Naive thymus-derived CD4-positive, alpha-beta T cell (primary cell): ENCODE measurements around the gene ROS1. TPM values are rescaled to one million over a fixed set of nuclear protein-coding genes. Genes with fewer than 3 reads are reported as not detected.
A peak's percentile ranks its signal among the peaks of the same experiment; 100 is the strongest.
"Not testable (repeated sequence)": the region's sequence is repeated elsewhere in the genome, so short reads cannot be mapped to it uniquely, and the experiment has no call there.

Experiments
- ATAC-seq: fragments of 150-1000 bp; cut with Tn5 transposase; 2 replicates; pipeline ENCODE4 v1.10.0; 2021; ENCODE audit warnings: mild to moderate bottlenecking, moderate library complexity
- CTCF ChIA-PET: fragments of 350-600 bp; sonication (Branson Sonifier 250); formaldehyde crosslinking; loops from one replicate; lab custom pipeline; 2021; ENCODE audit warnings: antibody characterized with exemption; lab: Charles Lee
- POLR2A ChIA-PET: fragments of 350-600 bp; sonication (Branson Sonifier 250); formaldehyde crosslinking; loops from one replicate; lab custom pipeline; 2021; ENCODE audit warnings: antibody characterized with exemption, inconsistent platforms; lab: Charles Lee
- DNase-seq, 9 donors: peaks; one replicate each; pipeline versions ENCODE4 v3.0.0 to v3.0.0-alpha.2; 2020 to 2022; ENCODE audit warnings: mixed read lengths in 1 of 9
- H3K27ac ChIP-seq: one replicate; pipeline ENCODE4 v1.7.0; 2013; ENCODE audit warnings: mild to moderate bottlenecking, low read depth, low read length, moderate library complexity
- H3K27me3 ChIP-seq, 2 donors: one replicate each; pipeline ENCODE4 v1.7.0; 2013; ENCODE audit warnings: low read length in 2 of 2, mild to moderate bottlenecking in 2 of 2, moderate library complexity in 2 of 2; ENCODE audit not compliant: control insufficient read depth in 2 of 2, insufficient read depth in 2 of 2
- H3K36me3 ChIP-seq, 3 experiments: 1 replicate in 2 of 3; 2 replicates in 1 of 3; pipeline ENCODE4 v1.7.0; 2013; ENCODE audit warnings: low read length in 3 of 3, mild to moderate bottlenecking in 3 of 3, moderate library complexity in 1 of 3; ENCODE audit not compliant: insufficient read depth in 3 of 3, control insufficient read depth in 2 of 3
- H3K4me1 ChIP-seq, 2 donors: one replicate each; pipeline ENCODE4 v1.7.0; 2013; ENCODE audit warnings: low read length in 2 of 2, mild to moderate bottlenecking in 2 of 2, moderate library complexity in 1 of 2; ENCODE audit not compliant: control insufficient read depth in 2 of 2, insufficient read depth in 2 of 2
- H3K4me3 ChIP-seq: 2 replicates; pipeline ENCODE4 v1.7.0; 2013; ENCODE audit warnings: mild to moderate bottlenecking, low read length
- H3K9me3 ChIP-seq, 3 experiments: 1 replicate in 2 of 3; 2 replicates in 1 of 3; pipeline ENCODE4 v1.7.0; 2013; ENCODE audit warnings: low read length in 3 of 3; ENCODE audit not compliant: control insufficient read depth in 2 of 3
- H3K27ac Mint-ChIP-seq, 9 donors: one replicate each; pipeline ENCODE4 v1.8.0; 2020 to 2022; ENCODE audit warnings: mixed read lengths in 9 of 9, mild to moderate bottlenecking in 8 of 9, moderate library complexity in 5 of 9, inconsistent platforms in 2 of 9
- H3K27me3 Mint-ChIP-seq, 5 donors: one replicate each; pipeline ENCODE4 v1.8.0; 2021 to 2022; ENCODE audit warnings: mixed read lengths in 5 of 5, mild to moderate bottlenecking in 1 of 5
- H3K36me3 Mint-ChIP-seq, 5 donors: one replicate each; pipeline ENCODE4 v1.8.0; 2020 to 2022; ENCODE audit warnings: mixed read lengths in 5 of 5, mild to moderate bottlenecking in 3 of 5, inconsistent platforms in 1 of 5
- H3K4me1 Mint-ChIP-seq, 7 donors: one replicate each; pipeline ENCODE4 v1.8.0; 2020 to 2022; ENCODE audit warnings: mixed read lengths in 7 of 7, mild to moderate bottlenecking in 3 of 7, inconsistent platforms in 1 of 7
- H3K4me3 Mint-ChIP-seq, 10 donors: one replicate each; pipeline ENCODE4 v1.8.0; 2020 to 2022; ENCODE audit warnings: mild to moderate bottlenecking in 10 of 10, mixed read lengths in 10 of 10, moderate library complexity in 6 of 10, inconsistent platforms in 2 of 10
- H3K9me3 Mint-ChIP-seq, 11 donors: one replicate each; pipeline ENCODE4 v1.8.0; 2020 to 2022; ENCODE audit warnings: mixed read lengths in 11 of 11, mild to moderate bottlenecking in 4 of 11, inconsistent platforms in 1 of 11, moderate library complexity in 1 of 11
- intact Hi-C, 2 donors: fragments of 100-400 bp; cut with micrococcal nuclease; formaldehyde crosslinking; loops; one replicate each; pipeline ENCODE4 v1.15.1; 2023
- polyA plus RNA-seq, 2 donors: library from polyadenylated mRNA; unstranded; fragments of 300-500 nt; fragmentation: Illumina TruSeq; gene quantifications; one replicate each; pipeline ENCODE4 v1.2.3, GENCODE V29; 2021
- total RNA-seq, 6 experiments: library from RNA in 5 of 6; stranded (reverse) in 5 of 6; gene quantifications; 1 replicate in 5 of 6; 2 replicates in 1 of 6; pipeline ENCODE4 v1.2.3 and lab custom pipeline; 2021 to 2026

ROS1 gene
- total RNA-seq (not detected), polyA plus RNA-seq (not detected), total RNA-seq (lab: John Stamatoyannopoulos, UW) (not detected)

DNA sequence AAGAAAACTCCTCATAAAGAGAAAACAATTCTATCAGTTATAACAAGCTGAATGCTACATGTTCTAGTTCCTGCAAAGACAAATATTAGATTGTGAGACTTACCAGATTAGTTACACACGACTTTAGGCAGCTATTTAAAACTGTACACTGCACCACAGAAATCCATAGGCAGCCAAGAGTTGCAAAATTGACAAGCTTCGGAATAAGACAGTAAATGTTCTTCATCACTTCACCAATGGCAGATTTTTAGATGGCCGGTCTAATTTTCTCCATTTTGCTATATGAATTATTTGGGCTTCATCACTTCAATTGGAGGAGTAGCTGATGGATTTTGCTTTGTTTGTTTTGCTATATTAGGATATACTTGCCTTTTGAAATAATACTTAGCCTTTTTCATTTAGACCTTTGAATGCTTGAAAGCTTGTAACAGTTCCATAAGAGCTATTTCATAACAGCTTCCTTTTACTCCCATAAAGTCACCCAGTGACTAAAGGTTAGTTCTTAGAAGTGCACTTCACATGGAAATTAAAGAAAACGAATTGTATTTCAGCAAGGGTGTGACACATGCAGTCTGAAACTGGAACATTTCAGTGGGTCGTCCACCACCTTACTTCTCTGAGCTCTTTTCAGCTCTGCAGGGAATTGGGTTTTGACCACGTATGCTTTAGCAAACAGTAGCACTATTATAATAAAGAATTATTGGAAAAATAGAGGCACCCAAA lies at the start of gene ROS1:
ROS1 (minus strand) TSS at position 512 of the 723 bp plus-strand sequence; CDS start at position 226, 286 bp downstream.
- Histone ChIP-seq H3K27me3 (no peaks in the 10 kb centered on the region), H3K27ac (no peak within 1 kb of the TSS), H3K36me3 (no peaks in the 10 kb centered on the region), H3K4me3 (no peak within 1 kb of the TSS), H3K4me1 (no peaks in the 10 kb centered on the region), H3K9me3 (no peaks in the 10 kb centered on the region)
- DNase-seq (no peak), ATAC-seq (no peak)
- peaks cover 0 to 1% (median 0%) of the 10 kb centered on the region in 11 donors for H3K9me3 Mint-ChIP-seq
- H3K27me3 Mint-ChIP-seq = peaks cover 35 to 48% (median 38%) of the 10 kb centered on the region in 5 donors
- POLR2A ChIA-PET = no interaction called here
- H3K27ac Mint-ChIP-seq = no peak within 1 kb of the TSS
- H3K4me3 Mint-ChIP-seq = no peak within 1 kb of the TSS
- CTCF ChIA-PET = interaction anchor here (0.5 kb wide), 1 partner anchor 1528 kb away, joined by 3 read pairs; no protein-coding TSS in a partner anchor
- intact Hi-C loops = no loop called here
- no peaks in the 10 kb centered on the region for H3K4me1 Mint-ChIP-seq
- H3K36me3 Mint-ChIP-seq = no peaks in the 10 kb centered on the region

DNA sequence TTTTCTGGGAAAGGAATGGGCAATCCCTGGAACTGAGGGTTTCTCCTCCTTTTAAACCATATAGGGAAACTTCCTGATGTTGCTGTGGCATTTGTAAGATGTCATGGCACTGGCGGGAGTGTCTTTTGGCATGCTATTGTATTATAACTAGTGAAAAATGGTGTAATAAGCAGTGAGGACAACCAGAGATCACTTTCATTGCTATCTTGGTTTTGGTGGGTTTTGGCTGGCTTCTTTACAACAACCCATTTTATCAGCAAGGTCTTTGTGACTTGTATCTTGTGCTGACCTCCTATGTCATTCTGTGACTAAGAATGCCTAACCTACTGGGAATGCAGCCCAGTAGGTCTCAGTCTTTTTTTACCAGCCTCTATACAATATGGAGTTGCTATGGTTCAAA lies 47.7 kb upstream of the ROS1 start:
- Histone ChIP-seq H3K27me3 (no peaks in the 10 kb centered on the region), H3K36me3 (no peaks in the 10 kb centered on the region), H3K4me3 (no peak overlapping the region), H3K9me3 (no peaks in the 10 kb centered on the region), H3K27ac (no peak overlapping the region), H3K4me1 (peaks cover 0 to 7% of the 10 kb centered on the region in 2 donors)
- intact Hi-C loops = no loop called here
- peaks cover 18 to 57% (median 27%) of the 10 kb centered on the region in 5 donors for H3K27me3 Mint-ChIP-seq
- no peak overlapping the region for H3K27ac Mint-ChIP-seq
- no peaks in the 10 kb centered on the region for H3K36me3 Mint-ChIP-seq
- ATAC-seq = no peak
- DNase-seq = no peak
- CTCF ChIA-PET = no interaction called here
- no peaks in the 10 kb centered on the region for H3K9me3 Mint-ChIP-seq
- H3K4me3 Mint-ChIP-seq = no peak overlapping the region
- H3K4me1 Mint-ChIP-seq = peaks cover 0 to 7% (median 0%) of the 10 kb centered on the region in 7 donors
- POLR2A ChIA-PET = no interaction called here

DNA sequence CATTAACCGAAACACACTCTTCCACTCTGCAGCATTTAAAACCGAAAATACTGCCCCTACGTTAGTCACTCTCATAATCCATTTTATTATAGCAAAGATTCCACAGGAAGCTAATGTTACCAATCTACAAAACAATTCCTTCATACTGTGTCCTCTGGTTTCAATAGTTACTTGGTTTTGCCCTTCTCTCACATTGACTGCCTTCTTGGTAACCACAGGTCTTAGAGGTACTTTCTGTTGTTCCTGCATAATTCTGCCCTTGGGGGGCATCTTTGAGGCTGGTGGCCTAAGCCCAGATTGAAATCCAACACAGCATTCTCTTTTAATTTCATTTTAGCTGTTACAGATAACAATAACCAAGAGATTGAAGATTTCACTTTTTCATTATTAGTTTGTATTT lies 46.9 kb upstream of the ROS1 start:
- Histone ChIP-seq H3K4me3 (no peak overlapping the region), H3K27ac (no peak overlapping the region), H3K36me3 (no peaks in the 10 kb centered on the region), H3K27me3 (no peaks in the 10 kb centered on the region), H3K4me1 (peaks cover 0 to 7% of the 10 kb centered on the region in 2 donors), H3K9me3 (no peaks in the 10 kb centered on the region)
- no peak for ATAC-seq
- Mint-ChIP-seq H3K4me3 (no peak overlapping the region), H3K4me1 (peaks cover 0 to 7% (median 0%) of the 10 kb centered on the region in 7 donors), H3K27ac (no peak overlapping the region), H3K27me3 (peaks cover 18 to 53% (median 22%) of the 10 kb centered on the region in 5 donors), H3K9me3 (no peaks in the 10 kb centered on the region), H3K36me3 (no peaks in the 10 kb centered on the region)
- ChIA-PET CTCF (no interaction called here), POLR2A (no interaction called here)
- DNase-seq = no peak
- intact Hi-C loops = no loop called here

DNA sequence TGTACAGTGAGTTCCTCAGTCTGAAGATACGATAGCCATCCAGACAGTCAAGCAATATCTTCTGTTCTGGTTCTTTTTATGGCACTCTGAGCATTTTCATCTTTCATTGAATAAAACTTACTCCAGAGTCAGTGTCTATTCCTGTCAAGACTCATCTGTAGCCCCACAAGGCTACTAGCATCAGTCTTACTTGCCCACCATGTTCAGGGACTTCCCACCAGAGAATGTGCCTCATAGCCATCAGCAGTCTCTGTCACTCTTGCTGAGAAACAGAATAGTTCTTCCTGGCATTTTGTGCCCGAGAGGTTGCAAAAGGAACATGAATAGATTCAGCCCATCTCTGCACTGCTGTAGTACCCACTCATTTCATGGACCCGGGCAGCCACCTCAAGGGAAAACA lies 44.0 kb upstream of the ROS1 start:
- Mint-ChIP-seq H3K9me3 (no peaks in the 10 kb centered on the region), H3K4me1 (peaks cover 0 to 11% (median 0%) of the 10 kb centered on the region in 7 donors), H3K27ac (no peak overlapping the region), H3K36me3 (no peaks in the 10 kb centered on the region), H3K27me3 (peaks cover 18 to 49% (median 23%) of the 10 kb centered on the region in 5 donors), H3K4me3 (no peak overlapping the region)
- ATAC-seq (no peak), DNase-seq (no peak)
- H3K27me3 ChIP-seq = no peaks in the 10 kb centered on the region
- ChIA-PET CTCF (no interaction called here), POLR2A (no interaction called here)
- no peak overlapping the region for H3K27ac ChIP-seq
- peaks cover 0 to 7% of the 10 kb centered on the region in 2 donors for H3K4me1 ChIP-seq
- H3K36me3 ChIP-seq = no peaks in the 10 kb centered on the region
- no peak overlapping the region for H3K4me3 ChIP-seq
- no peaks in the 10 kb centered on the region for H3K9me3 ChIP-seq
- intact Hi-C loops = no loop called here

DNA sequence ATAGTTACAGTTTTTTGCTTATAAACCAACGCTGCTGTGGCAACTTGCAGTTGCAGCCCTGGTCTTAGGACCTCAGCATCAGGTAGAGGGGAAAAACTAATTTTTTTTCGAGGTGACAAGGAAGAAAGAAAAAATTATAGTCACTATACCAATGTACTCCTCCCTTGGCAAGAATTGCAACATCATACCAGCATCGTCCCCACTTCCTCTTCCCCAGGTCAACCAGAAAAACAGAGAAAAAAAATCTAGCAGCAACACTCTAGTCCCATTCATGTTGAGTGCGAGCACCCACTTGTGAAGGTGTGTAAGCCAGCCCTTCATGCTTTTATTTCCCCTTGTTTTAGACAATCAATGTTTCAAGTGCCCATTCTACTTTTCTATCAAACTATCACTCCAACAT lies 43.6 kb upstream of the ROS1 start:
- Histone ChIP-seq H3K27ac (no peak overlapping the region), H3K27me3 (no peaks in the 10 kb centered on the region), H3K4me1 (peaks cover 0 to 7% of the 10 kb centered on the region in 2 donors), H3K4me3 (no peak overlapping the region), H3K9me3 (no peaks in the 10 kb centered on the region), H3K36me3 (no peaks in the 10 kb centered on the region)
- DNase-seq (no peak), ATAC-seq (peak; percentile 54)
- POLR2A ChIA-PET = no interaction called here
- Mint-ChIP-seq H3K36me3 (no peaks in the 10 kb centered on the region), H3K4me1 (peaks cover 0 to 11% (median 0%) of the 10 kb centered on the region in 7 donors), H3K27ac (no peak overlapping the region), H3K27me3 (peaks cover 18 to 49% (median 23%) of the 10 kb centered on the region in 5 donors), H3K9me3 (no peaks in the 10 kb centered on the region), H3K4me3 (no peak overlapping the region)
- CTCF ChIA-PET = no interaction called here
- intact Hi-C loops = no loop called here

DNA sequence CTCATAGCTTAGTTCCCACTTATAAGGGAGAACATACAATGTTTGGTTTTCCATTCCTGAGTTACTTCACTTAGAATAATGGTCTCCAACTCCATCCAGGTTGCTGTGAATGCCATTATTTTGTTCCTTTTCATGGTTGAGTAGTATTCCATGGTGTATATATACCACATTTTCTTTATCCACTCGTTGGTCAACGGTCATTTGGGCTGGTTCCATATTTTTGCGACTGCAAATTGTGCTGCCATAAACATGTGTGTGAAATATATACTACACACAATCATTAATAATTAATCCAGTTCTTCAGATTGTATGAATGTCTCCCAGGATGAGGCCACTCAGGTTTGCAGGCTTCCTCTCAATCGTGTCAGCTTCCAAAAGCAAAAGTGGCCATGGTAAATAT lies 42.8 kb upstream of the ROS1 start:
- CTCF ChIA-PET, H3K9me3 Mint-ChIP-seq, POLR2A ChIA-PET, H3K27ac ChIP-seq, H3K36me3 ChIP-seq, ATAC-seq, H3K4me1 ChIP-seq, H3K4me3 Mint-ChIP-seq, H3K9me3 ChIP-seq, H3K4me3 ChIP-seq, DNase-seq, H3K27ac Mint-ChIP-seq, H3K27me3 ChIP-seq, H3K36me3 Mint-ChIP-seq, intact Hi-C loops: not testable (repeated sequence)
- H3K27me3 Mint-ChIP-seq = peaks cover 11 to 42% (median 15%) of the 10 kb centered on the region in 5 donors
- peaks cover 0 to 19% (median 0%) of the 10 kb centered on the region in 7 donors for H3K4me1 Mint-ChIP-seq

DNA sequence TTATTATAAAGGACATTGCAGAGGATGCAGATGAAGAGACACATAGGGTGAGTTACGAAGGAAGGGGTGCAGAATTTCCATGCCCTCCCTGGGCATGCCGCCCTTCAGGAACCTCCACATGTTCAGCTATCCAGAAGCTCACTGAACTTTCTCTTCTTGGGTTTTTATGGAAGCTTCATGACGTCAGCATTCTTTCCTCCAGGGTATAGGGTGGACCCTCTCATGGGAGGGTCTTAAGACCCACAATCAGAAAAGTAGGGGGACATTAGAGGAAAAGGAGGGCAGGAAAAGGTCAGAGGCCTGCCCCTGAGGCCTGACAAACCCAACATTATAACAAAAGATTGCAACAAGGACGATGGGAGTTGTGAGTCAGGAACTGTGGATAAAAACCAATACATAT lies 42.1 kb upstream of the ROS1 start:
- Histone ChIP-seq H3K27me3 (no peaks in the 10 kb centered on the region), H3K27ac (no peak overlapping the region), H3K4me1 (peaks cover 0 to 7% of the 10 kb centered on the region in 2 donors), H3K4me3 (no peak overlapping the region), H3K9me3 (no peaks in the 10 kb centered on the region), H3K36me3 (no peaks in the 10 kb centered on the region)
- DNase-seq (no peak), ATAC-seq (no peak)
- H3K27ac Mint-ChIP-seq = no peak overlapping the region
- H3K9me3 Mint-ChIP-seq = no peaks in the 10 kb centered on the region
- no peak overlapping the region for H3K4me3 Mint-ChIP-seq
- peaks cover 0 to 21% (median 0%) of the 10 kb centered on the region in 7 donors for H3K4me1 Mint-ChIP-seq
- ChIA-PET CTCF (interaction anchor here (0.6 kb wide), 1 partner anchor 87 kb away, joined by 3 read pairs; no protein-coding TSS in a partner anchor), POLR2A (no interaction called here)
- no peaks in the 10 kb centered on the region for H3K36me3 Mint-ChIP-seq
- H3K27me3 Mint-ChIP-seq = peaks cover 7 to 38% (median 15%) of the 10 kb centered on the region in 5 donors
- intact Hi-C loops = no loop called here
